ENCODE measurements around the gene PDZK1.
"Not testable (repeated sequence)": the region's sequence is repeated elsewhere in the genome, so short reads cannot be mapped to it uniquely, and the experiment has no call there.

Gene PDZK1

GRCh38 chr1:145710291-145711027 lies 3.3 kb upstream of the PDZK1 start:
- no peak for DNase-seq (ENCODE audit: low read depth in 2 of 2)

- no peak for DNase-seq (ENCODE audit: low read depth in 2 of 2)
Observed at GRCh38 chr1:145708063-145708462, 895 bp upstream of the PDZK1 start.

- no peak for DNase-seq (ENCODE audit: low read depth in 2 of 2)
Observed at GRCh38 chr1:145706086-145706664, 993 bp downstream of the PDZK1 start.

GRCh38 chr1:145705622-145706021 lies 1.5 kb downstream of the PDZK1 start:
- no peak for DNase-seq (ENCODE audit: low read depth in 2 of 2)

- DNase-seq (ENCODE audit: low read depth in 2 of 2), result no peak
Observed at GRCh38 chr1:145702826-145703225, 4.3 kb downstream of the PDZK1 start.

GRCh38 chr1:145702052-145702451 lies 5.1 kb downstream of the PDZK1 start:
- no peak for DNase-seq (ENCODE audit: low read depth in 2 of 2)

GRCh38 chr1:145701306-145701862 lies 5.8 kb downstream of the PDZK1 start:
- no peak for DNase-seq (ENCODE audit: low read depth in 2 of 2)

GRCh38 chr1:145696630-145696960 lies 10.6 kb downstream of the PDZK1 start:
- DNase-seq (ENCODE audit: low read depth in 2 of 2), result no peak

GRCh38 chr1:145695821-145696629 lies 11.1 kb downstream of the PDZK1 start:
- DNase-seq (ENCODE audit: low read depth in 2 of 2), result no peak

- no peak for DNase-seq (ENCODE audit: low read depth in 2 of 2)
Observed at GRCh38 chr1:145692785-145693443, 14.3 kb downstream of the PDZK1 start.

- DNase-seq (ENCODE audit: low read depth in 2 of 2), result no peak
Observed at GRCh38 chr1:145690587-145691558, 16.3 kb downstream of the PDZK1 start.

GRCh38 chr1:145689922-145690321 lies 17.2 kb downstream of the PDZK1 start:
- DNase-seq (ENCODE audit: low read depth in 2 of 2), result no peak

GRCh38 chr1:145688924-145689323 lies 18.2 kb downstream of the PDZK1 start:
- DNase-seq (ENCODE audit: low read depth in 2 of 2), result no peak

GRCh38 chr1:145688328-145688727 lies 18.8 kb downstream of the PDZK1 start:
- no peak for DNase-seq (ENCODE audit: low read depth in 2 of 2)

GRCh38 chr1:145686078-145686477 lies 21.1 kb downstream of the PDZK1 start:
- DNase-seq (ENCODE audit: low read depth in 2 of 2), result not testable (repeated sequence)

GRCh38 chr1:145684858-145685257 lies 22.3 kb downstream of the PDZK1 start:
- DNase-seq (ENCODE audit: low read depth in 2 of 2), result not testable (repeated sequence)

- not testable (repeated sequence) for DNase-seq (ENCODE audit: low read depth in 2 of 2)
Observed at GRCh38 chr1:145673217-145673616, 34.0 kb downstream of the PDZK1 start.

GRCh38 chr1:145670995-145671745 lies 36.0 kb downstream of the PDZK1 start:
- DNase-seq (ENCODE audit: low read depth in 2 of 2), result not testable (repeated sequence)

GRCh38 chr1:145665015-145665414 lies 42.2 kb downstream of the PDZK1 start:
- not testable (repeated sequence) for DNase-seq (ENCODE audit: low read depth in 2 of 2)

- DNase-seq (ENCODE audit: low read depth in 2 of 2), result not testable (repeated sequence)
Observed at GRCh38 chr1:145662502-145662901, 44.7 kb downstream of the PDZK1 start.

All from stimulated activated CD4-positive, alpha-beta T cell treated with anti-CD3 and anti-CD28 coated beads, Interleukin-4, amount 100 ng/mL, for 48 hours (primary cell).